K562 (cell line): ENCODE results near the gene COL23A1.

ENCODE experiments used
- CBX2 ChIP-seq: fragments of 200-600 bp; sonication (generic); IDR thresholded peaks from one replicate; pipeline ENCODE4 v1.6.1; 2012; ENCODE audit warnings: mild to moderate bottlenecking, low read length, inconsistent platforms; ENCODE audit not compliant: insufficient read depth, poor library complexity, severe bottlenecking
- CTCF ChIP-seq, 3 experiments: IDR thresholded peaks in 2 of 3; conservative IDR thresholded peaks in 1 of 3; 2 replicates each; pipeline ENCODE4 v1.5.1; 2011 to 2012; ENCODE audit warnings: low read length in 3 of 3, mild to moderate bottlenecking in 3 of 3, control low read depth in 2 of 3, improper control_type of control experiment in 1 of 3, inconsistent platforms in 1 of 3, low read depth in 1 of 3, mixed read lengths in 1 of 3, moderate library complexity in 1 of 3; ENCODE audit not compliant: insufficient read depth in 2 of 3
- EP300 ChIP-seq: IDR thresholded peaks from 2 replicates; pipeline ENCODE4 v1.6.1; 2012; ENCODE audit warnings: low read length, improper control_type of control experiment
- EZH2 ChIP-seq: IDR thresholded peaks from 2 replicates; pipeline ENCODE4 v1.6.1; 2012; ENCODE audit warnings: low read depth, mild to moderate bottlenecking, inconsistent platforms, low read length, borderline replicate concordance
- POLR2A ChIP-seq: fragments of 450-650 bp; conservative IDR thresholded peaks from 2 replicates; pipeline ENCODE4 v1.6.1; 2016
- SIX5 ChIP-seq, 2 experiments: IDR thresholded peaks; 2 replicates each; pipeline ENCODE4 v1.6.1; 2011; ENCODE audit warnings: low read length in 2 of 2, borderline replicate concordance in 1 of 2, low read depth in 1 of 2, mild to moderate bottlenecking in 1 of 2, moderate library complexity in 1 of 2; ENCODE audit not compliant: insufficient read depth in 1 of 2
- ZNF143 ChIP-seq: sonication (generic); formaldehyde crosslinking; IDR thresholded peaks from 2 replicates; pipeline ENCODE4 v1.9.0; 2022; ENCODE audit warnings: mild to moderate bottlenecking, missing genetic modification reagents

- no peak for TF ChIP-seq EP300
- no peak for TF ChIP-seq CBX2
- TF ChIP-seq CTCF (IDR thresholded peaks at IDR 0.05 in 2 of 3, conservative IDR thresholded peaks at IDR 0.05 in 1 of 3; ENCODE audit: insufficient read depth in 2 of 3, low read depth in 1 of 3, low read length in 3 of 3), result no peak
- TF ChIP-seq ZNF143 (CRISPR knock-in tag), result no peak
- TF ChIP-seq POLR2A, result no peak
- no peak for TF ChIP-seq SIX5 (IDR thresholded peaks at IDR 0.05; ENCODE audit: borderline replicate concordance in 1 of 2, insufficient read depth in 1 of 2, low read depth in 1 of 2, low read length in 2 of 2)
- no peak for TF ChIP-seq EZH2
These were observed 388.3 kb downstream of the COL23A1 start for GRCh38 chr5:178201927-178202235.
